ENCODE results near the gene ABI1.

The ABI1 gene

DNA sequence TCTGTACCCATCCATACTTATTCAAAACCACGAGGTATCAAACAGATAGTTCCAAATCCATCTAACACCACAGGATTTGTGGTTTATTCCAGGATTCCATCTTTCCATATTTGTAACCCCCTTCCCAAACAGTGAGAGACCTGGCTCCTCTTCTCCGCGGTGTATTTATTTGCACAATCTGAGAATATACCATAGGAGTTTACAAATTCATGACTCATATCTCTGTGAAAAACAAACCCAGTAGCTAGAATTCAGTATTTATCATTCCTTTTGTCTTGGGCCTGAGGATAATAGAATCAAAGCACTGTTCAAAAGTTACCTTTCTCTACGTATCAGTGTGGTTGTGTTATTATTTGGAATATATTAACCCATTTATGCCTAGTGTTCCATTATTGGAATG, 131.4 kb downstream of the ABI1 start:
- no peaks in the 10 kb centered on the region for H3K27me3 ChIP-seq (replicated peaks; ENCODE audit: insufficient read depth, low read length)
- H3K79me2 ChIP-seq (ENCODE audit: low read length): peaks cover 5% of the 10 kb centered on the region; the same call in 1 of the 2 replicates
- no peak overlapping the region for H3K9ac ChIP-seq (ENCODE audit: low read length)
- H4K20me1 ChIP-seq (ENCODE audit: insufficient read depth, low read length): no peaks in the 10 kb centered on the region
- DNase-seq: no peak
- peaks cover 6% of the 10 kb centered on the region; the same call in 1 of the 2 replicates for H3K36me3 ChIP-seq (replicated peaks; ENCODE audit: insufficient read depth, low read length)
- no peak overlapping the region for H3K4me2 ChIP-seq (ENCODE audit: low read depth, low read length)
- no peaks in the 10 kb centered on the region for H3K4me1 ChIP-seq (ENCODE audit: low read length)
- no peak overlapping the region for H3K27ac ChIP-seq (ENCODE audit: low read length)
- TF ChIP-seq EZH2 (optimal IDR thresholded peaks at IDR 0.05; ENCODE audit: low read depth, low read length) (no peak), EZH2phosphoT487 (IDR thresholded peaks at IDR 0.05; ENCODE audit: low read length) (no peak)
- TF ChIP-seq, protein P1, sequence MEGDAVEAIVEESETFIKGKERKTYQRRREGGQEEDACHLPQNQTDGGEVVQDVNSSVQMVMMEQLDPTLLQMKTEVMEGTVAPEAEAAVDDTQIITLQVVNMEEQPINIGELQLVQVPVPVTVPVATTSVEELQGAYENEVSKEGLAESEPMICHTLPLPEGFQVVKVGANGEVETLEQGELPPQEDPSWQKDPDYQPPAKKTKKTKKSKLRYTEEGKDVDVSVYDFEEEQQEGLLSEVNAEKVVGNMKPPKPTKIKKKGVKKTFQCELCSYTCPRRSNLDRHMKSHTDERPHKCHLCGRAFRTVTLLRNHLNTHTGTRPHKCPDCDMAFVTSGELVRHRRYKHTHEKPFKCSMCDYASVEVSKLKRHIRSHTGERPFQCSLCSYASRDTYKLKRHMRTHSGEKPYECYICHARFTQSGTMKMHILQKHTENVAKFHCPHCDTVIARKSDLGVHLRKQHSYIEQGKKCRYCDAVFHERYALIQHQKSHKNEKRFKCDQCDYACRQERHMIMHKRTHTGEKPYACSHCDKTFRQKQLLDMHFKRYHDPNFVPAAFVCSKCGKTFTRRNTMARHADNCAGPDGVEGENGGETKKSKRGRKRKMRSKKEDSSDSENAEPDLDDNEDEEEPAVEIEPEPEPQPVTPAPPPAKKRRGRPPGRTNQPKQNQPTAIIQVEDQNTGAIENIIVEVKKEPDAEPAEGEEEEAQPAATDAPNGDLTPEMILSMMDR (IDR thresholded peaks at IDR 0.05; ENCODE audit: low read length): no peak
- no peaks in the 10 kb centered on the region for H3K9me3 ChIP-seq (replicated peaks; ENCODE audit: insufficient read depth, low read length)
- peaks cover 1% of the 10 kb centered on the region; the same call in 1 of the 2 replicates for H3F3A ChIP-seq (ENCODE audit: insufficient read depth, low read length)
- H3K4me3 ChIP-seq (ENCODE audit: low read length): no peak overlapping the region
- H3K9me2 ChIP-seq (replicated peaks; ENCODE audit: insufficient read depth, low read length): no peaks in the 10 kb centered on the region
- no peak overlapping the region for H2AFZ ChIP-seq (ENCODE audit: low read length)

DNA sequence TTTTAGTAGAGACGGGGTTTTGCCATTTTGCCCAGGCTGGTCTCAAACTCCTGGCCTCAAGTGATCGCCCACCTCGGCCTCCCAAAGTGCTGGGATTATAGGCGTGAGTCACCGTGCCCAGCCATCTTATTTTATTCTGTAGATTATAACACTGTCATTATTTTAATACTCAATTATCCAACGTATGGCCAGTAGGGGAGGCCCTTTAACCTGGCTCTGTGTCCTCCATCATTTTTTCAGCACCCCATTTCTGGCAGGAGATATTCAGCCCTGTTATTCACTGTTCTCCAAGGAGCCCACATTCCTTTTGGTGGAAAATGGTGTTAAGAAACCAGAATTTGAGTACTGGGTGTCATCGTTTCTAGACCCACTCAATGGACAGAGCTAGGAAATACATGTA, 131.8 kb downstream of the ABI1 start:
- DNase-seq: no peak
- Histone ChIP-seq H3K36me3 (replicated peaks; ENCODE audit: insufficient read depth, low read length) (peaks cover 6% of the 10 kb centered on the region; the same call in 1 of the 2 replicates), H3K9me2 (replicated peaks; ENCODE audit: insufficient read depth, low read length) (no peaks in the 10 kb centered on the region), H3K4me2 (ENCODE audit: low read depth, low read length) (no peak overlapping the region), H3K4me3 (ENCODE audit: low read length) (no peak overlapping the region), H3K4me1 (ENCODE audit: low read length) (no peaks in the 10 kb centered on the region), H3F3A (ENCODE audit: insufficient read depth, low read length) (peaks cover 4% of the 10 kb centered on the region; the same call in 1 of the 2 replicates), H3K27ac (ENCODE audit: low read length) (no peak overlapping the region), H2AFZ (ENCODE audit: low read length) (no peak overlapping the region), H3K9ac (ENCODE audit: low read length) (no peak overlapping the region), H3K9me3 (replicated peaks; ENCODE audit: insufficient read depth, low read length) (no peaks in the 10 kb centered on the region), H3K27me3 (replicated peaks; ENCODE audit: insufficient read depth, low read length) (no peaks in the 10 kb centered on the region), H4K20me1 (ENCODE audit: insufficient read depth, low read length) (no peaks in the 10 kb centered on the region), H3K79me2 (ENCODE audit: low read length) (peaks cover 5% of the 10 kb centered on the region; the same call in 1 of the 2 replicates)
- TF ChIP-seq EZH2phosphoT487 (IDR thresholded peaks at IDR 0.05; ENCODE audit: low read length): no peak
- TF ChIP-seq, protein P1 (IDR thresholded peaks at IDR 0.05; ENCODE audit: low read length): peak; percentile 13; the same call in 1 of the 2 replicates

DNA sequence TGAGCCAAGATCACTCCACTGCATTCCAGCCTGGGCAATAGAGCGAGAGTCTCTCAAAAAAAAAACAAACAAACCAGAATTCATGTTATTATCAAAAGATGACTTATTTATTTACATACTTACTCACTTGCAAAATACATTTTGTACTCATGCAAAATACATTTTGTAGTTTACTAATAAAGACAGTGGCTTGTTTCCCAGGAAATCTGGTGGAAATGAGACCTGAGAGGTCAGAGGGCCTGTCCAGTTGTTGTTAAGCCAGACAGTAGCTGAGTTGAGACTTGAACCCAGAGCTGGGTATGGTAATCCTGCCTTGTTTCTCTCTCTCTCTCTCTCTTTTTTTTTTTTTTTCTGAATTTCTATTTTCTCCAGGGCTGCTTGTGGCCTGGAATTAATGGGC, 133.8 kb downstream of the ABI1 start:
- peaks cover 3% of the 10 kb centered on the region; the same call in 1 of the 2 replicates for H3K36me3 ChIP-seq (replicated peaks; ENCODE audit: insufficient read depth, low read length)
- H3F3A ChIP-seq (ENCODE audit: insufficient read depth, low read length): peaks cover 4% of the 10 kb centered on the region; the same call in 1 of the 2 replicates
- no peaks in the 10 kb centered on the region for H3K4me1 ChIP-seq (ENCODE audit: low read length)
- TF ChIP-seq, protein P1 (IDR thresholded peaks at IDR 0.05; ENCODE audit: low read length): no peak
- TF ChIP-seq EZH2 (optimal IDR thresholded peaks at IDR 0.05; ENCODE audit: low read depth, low read length): no peak
- no peak for TF ChIP-seq EZH2phosphoT487 (IDR thresholded peaks at IDR 0.05; ENCODE audit: low read length)
- no peaks in the 10 kb centered on the region for H3K9me2 ChIP-seq (replicated peaks; ENCODE audit: insufficient read depth, low read length)
- peaks cover 5% of the 10 kb centered on the region; the same call in 1 of the 2 replicates for H3K79me2 ChIP-seq (ENCODE audit: low read length)
- H3K9me3 ChIP-seq (replicated peaks; ENCODE audit: insufficient read depth, low read length): no peaks in the 10 kb centered on the region
- DNase-seq: no peak
- no peak overlapping the region for H3K4me2 ChIP-seq (ENCODE audit: low read depth, low read length)
- no peak overlapping the region for H3K4me3 ChIP-seq (ENCODE audit: low read length)
- no peak overlapping the region for H2AFZ ChIP-seq (ENCODE audit: low read length)
- H3K9ac ChIP-seq (ENCODE audit: low read length): no peak overlapping the region
- no peak overlapping the region for H3K27ac ChIP-seq (ENCODE audit: low read length)
- H3K27me3 ChIP-seq (replicated peaks; ENCODE audit: insufficient read depth, low read length): no peaks in the 10 kb centered on the region
- H4K20me1 ChIP-seq (ENCODE audit: insufficient read depth, low read length): no peaks in the 10 kb centered on the region
